ENCODE results near the gene KIAA0513. TPM values are rescaled to one million over a fixed set of nuclear protein-coding genes. Genes with fewer than 3 reads are reported as not detected.

Gene KIAA0513
- total and polyA plus RNA-seq, 11 donors = 4.5 to 14.0 (median 9.1) TPM

- no peaks in the 10 kb centered on the region for H3K9me3 ChIP-seq
- no peak for TF ChIP-seq POLR2A (IDR thresholded peaks at IDR 0.05)
- TF ChIP-seq, protein P1, sequence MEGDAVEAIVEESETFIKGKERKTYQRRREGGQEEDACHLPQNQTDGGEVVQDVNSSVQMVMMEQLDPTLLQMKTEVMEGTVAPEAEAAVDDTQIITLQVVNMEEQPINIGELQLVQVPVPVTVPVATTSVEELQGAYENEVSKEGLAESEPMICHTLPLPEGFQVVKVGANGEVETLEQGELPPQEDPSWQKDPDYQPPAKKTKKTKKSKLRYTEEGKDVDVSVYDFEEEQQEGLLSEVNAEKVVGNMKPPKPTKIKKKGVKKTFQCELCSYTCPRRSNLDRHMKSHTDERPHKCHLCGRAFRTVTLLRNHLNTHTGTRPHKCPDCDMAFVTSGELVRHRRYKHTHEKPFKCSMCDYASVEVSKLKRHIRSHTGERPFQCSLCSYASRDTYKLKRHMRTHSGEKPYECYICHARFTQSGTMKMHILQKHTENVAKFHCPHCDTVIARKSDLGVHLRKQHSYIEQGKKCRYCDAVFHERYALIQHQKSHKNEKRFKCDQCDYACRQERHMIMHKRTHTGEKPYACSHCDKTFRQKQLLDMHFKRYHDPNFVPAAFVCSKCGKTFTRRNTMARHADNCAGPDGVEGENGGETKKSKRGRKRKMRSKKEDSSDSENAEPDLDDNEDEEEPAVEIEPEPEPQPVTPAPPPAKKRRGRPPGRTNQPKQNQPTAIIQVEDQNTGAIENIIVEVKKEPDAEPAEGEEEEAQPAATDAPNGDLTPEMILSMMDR (IDR thresholded peaks at IDR 0.05) = peak in 2 of 12 donors; percentile 20 to 22
- ATAC-seq (peak in 2 of 4 donors; percentile 1 to 29), DNase-seq (no peak)
- intact Hi-C loops (cut with DNase I) = loop anchor here in 2 of 10 donors (1.0 to 5.0 kb wide), 3 partner anchors 17 to 59 kb away; partner anchors contain the start of gene ZDHHC7 (in 2 of the 2)
- peak overlapping the region; percentile 55 to 98 (median 80) for H3K4me3 ChIP-seq
- peaks cover 3 to 49% (median 15%) of the 10 kb centered on the region in 12 donors for H3K4me1 ChIP-seq
- H3K27ac ChIP-seq = peak overlapping the region; percentile 24 to 92 (median 79)
- 4 to 8% (median 5%) methylated on average over 26 to 41 of the region's 41 CpGs for WGBS, 4 donors
- no peaks in the 10 kb centered on the region for H3K27me3 ChIP-seq
- peaks cover 0 to 13% (median 0%) of the 10 kb centered on the region in 9 donors for H3K36me3 ChIP-seq
Observed at GRCh38 chr16:85027958-85028684, 526 bp downstream of the KIAA0513 start.

DNA sequence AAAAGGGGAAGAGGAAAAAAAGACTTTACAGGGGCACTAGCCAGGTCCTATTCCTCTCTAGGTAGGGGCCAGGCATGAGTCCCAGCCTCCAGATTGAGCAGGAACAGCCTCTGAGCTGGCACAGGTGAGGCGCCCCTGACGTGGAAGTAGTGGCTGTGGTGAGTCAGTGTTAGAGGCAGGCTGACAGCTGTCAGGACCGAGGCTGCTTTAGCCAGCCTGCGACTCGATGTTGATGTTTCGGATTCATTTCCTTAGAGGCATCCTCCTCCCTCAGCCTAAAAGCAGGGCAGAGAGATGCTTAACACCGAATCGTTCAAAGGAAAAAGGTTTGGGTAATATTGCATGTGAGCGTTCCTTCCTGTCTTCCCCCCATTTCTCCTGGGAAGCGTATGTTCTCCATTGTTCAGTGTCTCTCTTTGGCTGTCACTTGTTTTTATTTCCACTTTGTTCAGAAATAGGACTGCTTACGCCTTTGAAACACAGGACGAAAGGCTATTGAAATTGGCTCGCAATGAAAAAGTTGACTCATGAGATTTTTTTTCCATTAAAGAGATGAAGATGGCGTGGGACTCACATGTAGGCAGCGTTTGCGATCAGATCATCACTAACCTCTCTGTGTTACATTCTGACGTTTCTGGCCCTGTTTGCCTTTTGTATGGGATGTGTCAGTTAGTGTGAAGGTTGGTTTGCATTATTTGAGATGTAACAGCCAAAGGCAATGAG is 1.3 kb downstream of the KIAA0513 start:
- Histone ChIP-seq H3K36me3 (peaks cover 0 to 15% (median 0%) of the 10 kb centered on the region in 9 donors), H3K4me3 (peak overlapping the region; percentile 55 to 98 (median 80)), H3K27ac (peak overlapping the region in 11 of 12 donors; percentile 17 to 92 (median 80)), H3K4me1 (peaks cover 3 to 49% (median 15%) of the 10 kb centered on the region in 12 donors), H3K27me3 (no peaks in the 10 kb centered on the region), H3K9me3 (no peaks in the 10 kb centered on the region)
- DNase-seq (peak in 3 of 5 donors; percentile 30 to 55 (median 54)), ATAC-seq (peak in 3 of 4 donors; percentile 20 to 45 (median 23))
- intact Hi-C loops (cut with DNase I) = loop anchor here in 2 of 10 donors (2.0 to 5.0 kb wide), 2 partner anchors 58 kb away; no protein-coding TSS in a partner anchor
- TF ChIP-seq, protein P1 (IDR thresholded peaks at IDR 0.05) = no peak
- no peak for TF ChIP-seq POLR2A (IDR thresholded peaks at IDR 0.05)
- 34 to 40% (median 37%) methylated on average over 17 of the region's 17 CpGs for WGBS, 4 donors

DNA sequence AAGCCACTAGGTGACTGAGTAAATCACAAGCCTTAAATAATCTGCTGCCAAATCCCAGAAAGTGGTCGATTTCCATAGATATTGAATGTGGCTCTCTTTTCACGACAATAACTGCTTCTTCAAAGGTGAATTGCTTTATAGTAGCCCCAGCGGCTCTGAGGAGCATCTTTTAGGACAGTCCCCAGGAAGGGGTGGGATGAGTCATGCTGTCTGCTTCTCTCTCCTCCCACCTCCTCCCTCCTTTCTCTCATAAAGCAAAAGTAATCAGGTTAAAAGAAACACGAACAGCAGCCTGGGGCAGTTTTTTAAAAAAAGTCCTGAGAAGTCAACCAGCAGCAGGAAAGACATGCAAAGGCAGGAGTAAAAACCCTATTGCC is 1.8 kb downstream of the KIAA0513 start:
- H3K27ac ChIP-seq = peak overlapping the region in 10 of 12 donors; percentile 17 to 92 (median 79)
- peak in 2 of 4 donors; percentile 27 to 29 for ATAC-seq
- WGBS, 4 donors = 37 to 60% (median 45%) methylated on average over 4 of the region's 4 CpGs

More for the DNA sequence above, 1.8 kb downstream of the KIAA0513 start:
- TF ChIP-seq, protein P1 (IDR thresholded peaks at IDR 0.05) = no peak
- no peak for TF ChIP-seq POLR2A (IDR thresholded peaks at IDR 0.05)
- Histone ChIP-seq H3K4me3 (peak overlapping the region in 8 of 12 donors; percentile 55 to 98 (median 83)), H3K27me3 (no peaks in the 10 kb centered on the region), H3K36me3 (peaks cover 0 to 15% (median 0%) of the 10 kb centered on the region in 9 donors), H3K9me3 (no peaks in the 10 kb centered on the region), H3K4me1 (peaks cover 3 to 49% (median 15%) of the 10 kb centered on the region in 12 donors)
- no peak for DNase-seq
- intact Hi-C loops (cut with DNase I) = loop anchor here in 2 of 10 donors (2.0 to 5.0 kb wide), 2 partner anchors 57 to 58 kb away; no protein-coding TSS in a partner anchor

All from heart left ventricle (tissue), 16 donors.